ENCODE data around the gene ADCY5. TPM values are rescaled to one million over a fixed set of nuclear protein-coding genes. Genes with fewer than 3 reads are reported as not detected.

The ADCY5 gene
- total and polyA plus RNA-seq, 8 donors = 3.4 to 17.6 (median 14.2) TPM

DNA sequence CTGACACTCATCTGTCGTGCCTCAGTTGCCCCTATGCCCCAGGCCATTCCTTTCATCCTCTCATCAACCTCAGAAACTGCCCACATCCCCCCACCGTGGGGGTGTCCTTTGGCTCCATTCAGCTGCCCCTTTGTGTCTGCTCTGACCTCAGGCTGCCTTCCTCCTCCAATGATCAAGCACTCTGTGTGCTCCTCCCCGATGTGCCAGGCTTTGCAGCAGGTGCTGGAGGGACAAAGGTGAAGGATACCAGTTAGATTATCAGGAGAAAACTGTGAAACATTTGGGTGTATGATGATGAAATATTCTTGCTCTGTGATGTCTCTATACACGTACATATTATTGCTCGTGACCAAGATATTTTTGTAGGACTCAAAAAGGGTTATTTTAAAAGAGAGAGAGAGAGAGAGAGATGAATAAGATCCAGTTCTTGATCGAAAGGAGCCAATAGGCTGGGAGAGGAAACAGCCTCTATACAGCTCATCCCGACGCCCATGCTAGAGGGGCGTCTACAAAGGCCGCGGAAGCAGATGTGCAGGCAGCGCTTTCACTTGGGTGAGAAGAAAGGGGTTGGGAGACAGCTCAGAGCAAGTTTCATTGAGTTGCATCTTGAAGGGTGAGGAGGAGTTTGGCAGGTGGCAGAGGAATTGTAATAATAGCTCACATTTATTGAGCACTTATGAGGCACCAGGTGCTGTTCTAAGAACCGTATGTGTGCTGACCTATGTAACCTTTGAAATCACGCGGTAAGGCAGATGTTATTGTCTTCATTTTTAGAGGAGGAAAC lies 28.3 kb upstream of the ADCY5 start:
- H3K4me3 ChIP-seq = no peak overlapping the region
- no peaks in the 10 kb centered on the region for H3K4me1 ChIP-seq
- intact Hi-C loops (cut with DNase I) = no loop called here
- DNase-seq = no peak
- no peak for ATAC-seq
- H3K9me3 ChIP-seq = no peaks in the 10 kb centered on the region
- TF ChIP-seq, protein P1, sequence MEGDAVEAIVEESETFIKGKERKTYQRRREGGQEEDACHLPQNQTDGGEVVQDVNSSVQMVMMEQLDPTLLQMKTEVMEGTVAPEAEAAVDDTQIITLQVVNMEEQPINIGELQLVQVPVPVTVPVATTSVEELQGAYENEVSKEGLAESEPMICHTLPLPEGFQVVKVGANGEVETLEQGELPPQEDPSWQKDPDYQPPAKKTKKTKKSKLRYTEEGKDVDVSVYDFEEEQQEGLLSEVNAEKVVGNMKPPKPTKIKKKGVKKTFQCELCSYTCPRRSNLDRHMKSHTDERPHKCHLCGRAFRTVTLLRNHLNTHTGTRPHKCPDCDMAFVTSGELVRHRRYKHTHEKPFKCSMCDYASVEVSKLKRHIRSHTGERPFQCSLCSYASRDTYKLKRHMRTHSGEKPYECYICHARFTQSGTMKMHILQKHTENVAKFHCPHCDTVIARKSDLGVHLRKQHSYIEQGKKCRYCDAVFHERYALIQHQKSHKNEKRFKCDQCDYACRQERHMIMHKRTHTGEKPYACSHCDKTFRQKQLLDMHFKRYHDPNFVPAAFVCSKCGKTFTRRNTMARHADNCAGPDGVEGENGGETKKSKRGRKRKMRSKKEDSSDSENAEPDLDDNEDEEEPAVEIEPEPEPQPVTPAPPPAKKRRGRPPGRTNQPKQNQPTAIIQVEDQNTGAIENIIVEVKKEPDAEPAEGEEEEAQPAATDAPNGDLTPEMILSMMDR (IDR thresholded peaks at IDR 0.05) = no peak
- H3K36me3 ChIP-seq = no peaks in the 10 kb centered on the region
- peaks cover 0 to 15% of the 10 kb centered on the region in 2 donors for H3K27me3 ChIP-seq
- H3K27ac ChIP-seq = no peak overlapping the region

DNA sequence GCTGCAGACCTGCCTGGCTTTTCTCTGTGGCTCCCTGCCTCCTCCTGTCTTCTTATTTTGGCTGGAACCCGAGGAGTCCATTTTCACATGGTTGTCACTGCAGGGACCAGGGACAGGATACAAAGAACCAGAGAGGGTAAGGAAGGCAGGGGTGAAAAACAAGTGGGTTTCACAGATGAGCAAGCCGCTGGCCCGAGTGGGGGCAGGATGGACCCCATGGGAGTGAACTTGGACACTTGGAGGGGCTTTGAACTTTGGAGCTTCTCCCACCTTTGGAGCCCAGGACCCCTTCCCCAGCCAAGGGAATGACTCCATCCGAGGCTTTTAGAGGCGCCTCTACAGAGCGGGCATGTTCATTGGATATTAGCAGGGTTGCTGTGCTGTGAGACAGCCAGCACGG lies 26.9 kb upstream of the ADCY5 start:
- Histone ChIP-seq H3K27ac (no peak overlapping the region), H3K27me3 (peaks cover 0 to 15% of the 10 kb centered on the region in 2 donors), H3K4me3 (no peak overlapping the region), H3K9me3 (no peaks in the 10 kb centered on the region), H3K36me3 (no peaks in the 10 kb centered on the region), H3K4me1 (no peaks in the 10 kb centered on the region)
- ATAC-seq (no peak), DNase-seq (no peak)
- intact Hi-C loops (cut with DNase I) = no loop called here
- TF ChIP-seq, protein P1 (IDR thresholded peaks at IDR 0.05) = no peak

GRCh38 chr3:123471106-123471505 lies 22.2 kb upstream of the ADCY5 start:
- ATAC-seq (no peak), DNase-seq (no peak)
- TF ChIP-seq, protein P1 (IDR thresholded peaks at IDR 0.05) = no peak
- intact Hi-C loops (cut with DNase I) = no loop called here
- Histone ChIP-seq H3K9me3 (no peaks in the 10 kb centered on the region), H3K27ac (no peak overlapping the region), H3K4me3 (no peak overlapping the region), H3K27me3 (peaks cover 0 to 15% of the 10 kb centered on the region in 2 donors), H3K4me1 (no peaks in the 10 kb centered on the region), H3K36me3 (no peaks in the 10 kb centered on the region)

GRCh38 chr3:123469323-123469995 lies 20.6 kb upstream of the ADCY5 start:
- no peaks in the 10 kb centered on the region for H3K4me1 ChIP-seq
- no peaks in the 10 kb centered on the region for H3K9me3 ChIP-seq
- intact Hi-C loops (cut with DNase I) = no loop called here
- TF ChIP-seq, protein P1 (IDR thresholded peaks at IDR 0.05) = no peak
- H3K27ac ChIP-seq = no peak overlapping the region
- no peak for ATAC-seq
- no peak overlapping the region for H3K4me3 ChIP-seq
- H3K27me3 ChIP-seq = peaks cover 0 to 5% of the 10 kb centered on the region in 2 donors
- DNase-seq = no peak
- H3K36me3 ChIP-seq = no peaks in the 10 kb centered on the region

DNA sequence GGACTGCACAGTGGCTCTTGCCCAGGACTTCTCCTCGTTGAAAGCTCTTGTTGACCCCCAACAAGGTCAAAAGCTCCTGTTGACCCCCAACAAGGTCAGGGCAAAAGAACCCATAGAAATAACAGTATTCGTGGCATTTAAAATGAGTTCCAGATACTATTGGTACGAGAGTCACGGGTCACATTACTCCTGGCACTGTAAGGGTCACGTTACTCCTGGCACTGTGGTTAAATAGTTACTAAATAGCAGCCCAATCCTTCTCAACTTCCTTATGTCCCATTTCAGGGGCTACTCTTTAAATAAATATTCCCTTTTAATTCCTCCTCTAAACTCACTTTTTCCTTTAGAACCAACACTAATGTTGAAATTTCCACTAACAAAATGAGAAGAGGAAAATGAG lies 18.2 kb upstream of the ADCY5 start:
- DNase-seq = no peak
- H3K36me3 ChIP-seq = no peaks in the 10 kb centered on the region
- TF ChIP-seq, protein P1 (IDR thresholded peaks at IDR 0.05) = no peak
- no peak for ATAC-seq
- H3K4me3 ChIP-seq = no peak overlapping the region
- no peaks in the 10 kb centered on the region for H3K9me3 ChIP-seq
- H3K27me3 ChIP-seq = peaks cover 0 to 10% of the 10 kb centered on the region in 2 donors
- no peak overlapping the region for H3K27ac ChIP-seq
- intact Hi-C loops (cut with DNase I) = no loop called here
- no peaks in the 10 kb centered on the region for H3K4me1 ChIP-seq
